NOMO-1 treated with dmso at 0.1 percent for 144 hours (cell line): Measurements from ENCODE around the gene PACRG.

Experiments
- DNase-seq: peaks from one replicate; lab custom pipeline; 2025; ENCODE audit not compliant: unreplicated experiment; lab: John Stamatoyannopoulos, UW

PACRG gene

DNA sequence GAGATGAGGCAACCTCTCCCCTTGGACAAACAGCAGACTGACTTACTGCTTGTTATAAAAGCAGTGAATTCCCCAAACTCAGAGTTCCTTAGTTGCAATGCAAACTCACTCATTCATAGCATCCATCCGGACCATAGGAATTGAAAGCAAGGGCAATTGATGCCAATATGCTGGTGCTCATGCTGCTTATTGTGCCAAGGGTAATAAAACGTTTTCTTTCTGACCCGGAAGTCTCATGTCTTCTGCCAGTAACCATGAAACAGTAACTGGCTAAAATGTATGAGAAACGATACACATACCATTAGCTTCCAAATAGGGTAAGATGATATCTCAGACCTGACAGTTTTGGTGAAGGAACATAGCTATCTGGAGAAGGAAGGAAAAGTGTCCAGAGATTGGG lies 18.3 kb upstream of the PACRG start:
- no peak for DNase-seq

GRCh38 chr6:162710419-162710818 lies 17.4 kb upstream of the PACRG start:
- no peak for DNase-seq

DNA sequence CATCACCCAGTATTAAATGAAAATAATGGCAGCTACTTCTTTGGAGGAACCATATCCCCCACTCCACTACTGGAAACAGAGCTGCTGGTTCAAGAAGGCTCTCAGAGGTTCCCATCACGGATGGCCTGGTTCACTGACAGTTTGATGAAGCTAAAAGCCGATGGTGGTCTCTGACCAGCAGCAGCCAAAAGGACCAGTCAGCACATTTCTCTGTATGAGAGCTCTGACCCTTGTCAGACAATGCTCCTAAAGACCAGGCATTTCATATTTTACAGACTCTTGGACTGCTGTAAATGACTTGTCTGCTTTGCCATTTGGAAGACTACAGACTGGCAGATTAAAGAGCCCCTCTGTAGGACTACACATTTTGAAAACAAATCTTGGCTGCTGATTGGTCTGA lies 16.8 kb upstream of the PACRG start:
- DNase-seq: no peak

- no peak for DNase-seq
Observed at GRCh38 chr6:162711376-162711775, 16.4 kb upstream of the PACRG start.

DNA sequence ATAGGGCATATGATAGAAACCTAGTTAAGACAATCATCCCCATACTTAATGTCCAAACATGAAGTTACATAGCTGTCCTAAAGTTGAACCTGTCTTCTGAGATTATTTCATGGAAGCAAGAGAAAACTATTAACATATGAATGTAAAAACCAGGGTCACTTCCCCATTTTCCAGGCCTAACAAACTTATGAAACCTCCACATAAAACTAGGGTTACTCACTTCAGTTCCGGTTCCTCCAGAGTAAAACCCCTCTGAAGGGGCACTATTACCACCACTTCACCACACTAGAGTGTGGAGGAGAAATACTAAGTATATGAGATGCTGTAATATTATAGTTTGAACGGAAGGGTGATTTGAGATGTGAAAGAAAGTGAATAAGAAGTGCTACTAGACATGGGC lies 15.1 kb upstream of the PACRG start:
- no peak for DNase-seq

DNA sequence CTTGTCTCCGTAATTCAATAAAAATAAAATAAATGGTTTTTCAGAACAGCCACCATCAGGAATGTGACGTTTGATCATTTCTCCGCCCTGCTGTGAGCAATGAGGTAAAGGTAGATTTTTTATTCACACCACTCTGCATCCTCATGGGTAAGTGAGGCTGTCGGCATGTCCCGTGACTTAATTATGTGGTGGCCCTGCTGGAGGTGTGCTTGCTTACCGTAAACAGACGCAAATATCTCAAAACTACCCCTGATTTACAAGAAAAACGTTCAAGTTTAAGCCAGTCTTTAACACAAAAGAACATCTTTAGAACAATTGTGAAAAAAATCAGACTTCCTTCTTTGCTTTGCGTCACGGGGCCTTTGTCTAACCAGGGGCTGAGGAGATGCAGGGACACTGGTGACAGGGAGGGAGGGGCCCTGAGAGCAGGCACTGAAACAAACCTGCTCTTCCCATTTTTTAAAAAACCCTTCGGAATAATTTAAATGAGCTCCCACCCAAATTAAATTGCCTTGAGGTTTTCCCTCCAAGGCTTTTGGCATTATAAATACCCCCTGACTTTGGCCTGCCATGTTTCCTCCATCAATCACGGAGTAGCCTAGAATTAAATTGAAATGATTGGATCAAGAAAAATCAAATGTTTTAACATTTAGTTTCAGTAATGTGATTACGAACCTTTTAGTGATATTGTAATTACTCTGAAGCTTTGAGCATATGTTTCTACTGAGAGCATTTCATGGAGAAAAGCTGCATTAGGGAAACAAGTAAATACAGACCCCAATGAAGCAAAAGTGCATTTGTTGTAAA lies 13.6 kb upstream of the PACRG start:
- no peak for DNase-seq

DNA sequence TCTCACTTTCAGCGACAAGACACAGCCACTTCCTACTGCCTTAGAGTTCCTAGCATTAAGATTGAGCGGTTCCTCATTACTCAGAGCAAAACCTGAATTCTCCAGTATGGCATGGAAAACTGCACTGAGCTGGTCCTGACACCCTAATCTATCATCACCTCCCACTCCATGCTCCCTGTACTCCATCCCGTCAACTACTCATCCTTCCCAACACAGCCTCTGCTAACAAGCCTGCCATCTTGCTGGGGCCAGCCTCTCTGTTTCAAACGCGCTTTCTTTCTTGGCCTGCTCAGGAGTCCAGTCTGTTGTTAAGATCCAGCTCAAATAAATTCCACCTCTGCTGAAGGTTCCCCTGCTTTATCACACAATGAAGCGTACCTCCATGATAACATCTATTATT lies 12.2 kb upstream of the PACRG start:
- DNase-seq: no peak

- no peak for DNase-seq
Observed at GRCh38 chr6:162719528-162719927, 8.2 kb upstream of the PACRG start.

GRCh38 chr6:162721404-162721687 lies 6.4 kb upstream of the PACRG start:
- no peak for DNase-seq

DNA sequence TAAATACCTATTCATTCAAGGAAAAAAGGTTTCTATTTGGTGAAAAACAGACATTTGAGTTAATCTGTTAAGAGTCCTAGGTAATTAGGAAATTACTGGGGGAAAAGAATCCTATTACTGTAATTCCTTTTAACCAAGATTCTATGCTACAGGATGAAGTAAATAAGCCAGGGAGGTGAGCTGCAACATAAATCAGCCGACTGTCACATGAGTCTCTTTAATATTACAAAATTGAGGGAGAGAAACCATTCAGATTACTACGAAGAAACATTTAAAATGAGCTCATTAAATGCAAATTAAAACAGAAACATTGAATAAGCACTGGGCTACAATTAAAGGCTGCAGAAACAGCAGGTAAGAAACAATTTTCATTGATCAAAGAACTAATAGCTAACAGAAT lies 5.5 kb upstream of the PACRG start:
- DNase-seq: no peak

DNA sequence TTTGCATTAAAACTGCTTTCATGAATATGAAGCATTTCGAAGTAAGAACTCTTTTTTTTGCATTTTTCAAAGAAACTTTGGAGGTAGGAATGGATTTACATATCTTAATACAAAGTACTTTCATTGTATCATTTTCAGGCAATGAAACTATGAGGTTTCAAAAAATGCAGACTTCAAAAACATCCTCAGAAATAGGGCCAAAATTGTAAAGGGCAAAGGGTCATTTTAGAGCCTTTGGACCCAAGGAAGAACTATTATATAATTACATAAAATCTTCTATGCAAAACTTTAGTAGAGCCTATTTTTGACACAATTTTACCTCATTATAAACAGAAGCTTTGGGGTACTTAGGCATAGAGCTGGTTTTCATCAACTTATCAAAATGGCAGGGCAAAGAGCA lies 5.1 kb upstream of the PACRG start:
- DNase-seq: no peak

DNA sequence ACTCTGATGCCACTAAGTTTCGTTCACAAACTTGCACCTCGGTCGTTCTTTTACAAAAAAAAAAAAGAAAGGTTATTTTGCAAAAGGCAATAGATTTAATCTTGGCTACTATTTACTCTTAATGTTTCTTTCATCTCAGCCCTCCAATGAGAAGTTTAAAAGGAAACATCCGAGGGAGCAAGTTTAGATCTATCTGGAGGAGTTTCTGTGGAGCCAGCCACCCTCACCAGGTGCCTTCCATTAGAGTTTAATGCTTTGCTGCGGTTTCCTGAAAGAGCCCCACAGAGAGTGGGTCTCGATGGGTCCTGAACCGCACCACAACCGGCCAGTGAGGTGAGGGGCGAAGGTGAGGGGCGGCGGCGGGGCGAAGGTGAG lies 840 bp upstream of the PACRG start:
- no peak for DNase-seq

DNA sequence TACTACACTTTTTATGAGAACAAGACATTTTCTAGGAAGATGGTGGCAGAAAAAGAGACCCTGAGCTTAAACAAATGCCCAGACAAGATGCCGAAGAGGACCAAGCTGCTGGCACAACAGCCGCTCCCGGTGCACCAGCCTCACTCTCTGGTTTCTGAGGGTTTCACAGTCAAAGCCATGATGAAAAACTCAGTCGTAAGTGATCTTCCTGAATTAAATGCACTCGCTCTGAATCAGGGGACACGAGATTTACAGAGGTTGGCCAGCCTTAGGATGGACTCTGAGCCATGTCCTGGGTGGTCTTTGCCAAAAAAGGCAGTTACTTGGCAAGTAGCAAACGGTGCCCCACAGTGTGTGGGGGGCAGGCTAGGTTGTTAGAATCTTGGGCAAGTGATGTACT lies 423 bp downstream of the PACRG start:
- DNase-seq: no peak

GRCh38 chr6:162728706-162729105 lies 932 bp downstream of the PACRG start:
- no peak for DNase-seq

DNA sequence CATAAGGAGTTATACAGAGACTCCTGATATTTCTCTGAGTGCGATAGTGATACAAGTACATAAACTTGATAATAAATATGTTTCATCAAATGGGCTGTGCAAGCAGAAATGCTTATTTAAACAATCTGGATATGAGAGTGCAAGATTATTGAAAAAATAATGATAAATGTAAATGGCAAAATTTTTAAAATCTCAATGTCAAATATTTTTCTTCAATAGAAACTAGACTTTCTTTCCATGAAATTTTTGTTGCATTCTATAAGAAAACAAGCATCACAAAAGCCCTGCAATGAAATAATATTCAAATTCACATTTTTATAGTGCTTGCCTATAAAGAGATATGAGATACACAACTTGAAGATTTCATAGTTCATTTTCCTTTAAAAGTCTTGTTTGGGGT lies 2.7 kb downstream of the PACRG start:
- no peak for DNase-seq

- no peak for DNase-seq
Observed at GRCh38 chr6:162733489-162733888, 5.7 kb downstream of the PACRG start.

- DNase-seq: no peak
Observed at GRCh38 chr6:162736961-162737360, 9.2 kb downstream of the PACRG start.

DNA sequence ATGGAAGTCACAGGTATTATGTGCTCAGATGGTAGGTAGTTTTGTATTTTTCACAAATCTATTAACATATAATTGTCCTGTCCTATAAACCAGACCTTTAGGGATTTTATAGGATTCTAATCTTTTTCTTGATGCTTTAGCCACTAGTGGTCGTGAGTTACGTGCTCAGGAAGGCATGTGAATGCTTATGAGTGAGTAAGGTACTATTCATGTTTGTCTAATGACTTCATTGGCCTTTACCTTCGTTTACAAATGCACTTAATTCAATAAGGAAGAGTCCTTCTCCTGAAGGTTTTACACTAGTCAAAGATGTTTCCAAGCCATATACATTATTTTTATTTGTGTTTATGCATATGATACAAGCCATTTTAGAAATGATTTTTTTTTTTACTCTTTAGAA lies 23.0 kb downstream of the PACRG start:
- DNase-seq: no peak

DNA sequence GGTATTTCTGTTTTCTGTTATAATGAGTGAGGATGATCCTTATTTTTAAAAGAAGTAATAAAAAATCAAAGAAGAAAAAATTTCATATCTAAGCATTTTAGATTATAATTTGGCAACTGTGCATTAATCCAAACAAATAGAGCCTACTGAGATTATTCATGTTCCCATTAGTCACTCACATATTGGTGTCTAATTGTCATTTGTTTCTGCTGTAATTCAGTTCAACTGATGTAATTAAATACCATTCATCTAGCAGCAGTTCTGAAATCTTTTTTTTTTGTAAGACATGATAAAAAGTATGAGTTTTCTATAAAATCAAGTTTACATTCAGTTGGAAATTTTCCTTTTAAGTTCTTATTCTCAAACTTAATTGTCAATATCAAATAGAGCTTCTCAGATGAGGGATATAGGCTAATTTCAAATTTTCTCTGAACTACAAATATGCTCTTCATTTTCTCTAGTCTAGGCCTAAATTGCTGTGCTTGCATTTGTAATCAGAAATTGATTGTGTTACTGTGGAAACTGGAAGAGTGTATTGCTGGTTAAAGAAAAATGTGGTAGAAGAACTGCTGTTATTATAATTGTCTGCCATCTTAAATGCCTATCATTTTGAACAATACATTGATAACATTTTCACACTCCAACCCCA lies 23.6 kb downstream of the PACRG start:
- DNase-seq: no peak

- no peak for DNase-seq
Observed at GRCh38 chr6:162753775-162754174, 26.0 kb downstream of the PACRG start.

GRCh38 chr6:162770136-162770535 lies 42.4 kb downstream of the PACRG start:
- DNase-seq: no peak

DNA sequence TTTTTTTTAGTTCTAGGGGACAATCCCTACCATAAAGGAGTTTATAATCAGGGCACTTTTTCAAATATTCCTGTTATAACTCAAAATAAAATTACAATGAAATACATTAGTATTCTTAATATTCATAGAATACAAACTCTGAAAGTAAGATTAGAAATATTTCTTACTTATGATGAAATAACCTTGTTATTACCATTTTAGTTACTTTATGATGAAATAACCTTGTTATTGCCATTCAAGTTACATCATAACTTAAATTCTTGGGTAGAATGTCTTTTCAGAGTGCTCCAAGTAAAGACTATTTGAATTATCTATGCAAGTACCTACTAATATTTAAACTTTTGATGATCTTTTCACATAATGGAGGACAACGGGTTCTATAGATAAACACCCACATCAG lies 43.2 kb downstream of the PACRG start:
- DNase-seq: no peak

DNA sequence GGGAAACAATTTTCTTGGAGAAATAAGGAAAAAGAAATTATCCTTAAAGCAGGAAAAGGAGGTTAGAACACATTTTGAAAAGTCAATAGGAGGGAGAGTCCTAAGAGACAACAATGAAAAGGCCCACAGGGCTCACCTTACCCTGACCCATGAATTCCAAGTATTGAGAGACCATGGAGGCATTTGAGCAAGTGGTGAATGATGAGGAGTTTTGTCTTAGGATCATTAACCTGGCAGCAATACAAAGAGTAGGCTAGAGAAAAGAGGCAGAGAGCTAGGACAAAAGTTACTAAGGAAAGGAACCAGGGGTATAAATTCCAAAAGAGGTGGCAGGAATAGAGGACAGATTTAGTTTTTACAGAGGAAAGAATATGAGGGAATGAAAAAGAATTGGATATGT lies 44.7 kb downstream of the PACRG start:
- DNase-seq: no peak
